DMS79 treated with DMSO at 0.1 percent for 48 hours (cell line): Measurements from ENCODE around the gene SEMA3A.
A peak's percentile ranks its signal among the peaks of the same experiment; 100 is the strongest.
"Not testable (repeated sequence)": the region's sequence is repeated elsewhere in the genome, so short reads cannot be mapped to it uniquely, and the experiment has no call there.

ENCODE experiments used
- DNase-seq: peaks from one replicate; lab custom pipeline; 2025; lab: John Stamatoyannopoulos, UW

Gene SEMA3A

DNA sequence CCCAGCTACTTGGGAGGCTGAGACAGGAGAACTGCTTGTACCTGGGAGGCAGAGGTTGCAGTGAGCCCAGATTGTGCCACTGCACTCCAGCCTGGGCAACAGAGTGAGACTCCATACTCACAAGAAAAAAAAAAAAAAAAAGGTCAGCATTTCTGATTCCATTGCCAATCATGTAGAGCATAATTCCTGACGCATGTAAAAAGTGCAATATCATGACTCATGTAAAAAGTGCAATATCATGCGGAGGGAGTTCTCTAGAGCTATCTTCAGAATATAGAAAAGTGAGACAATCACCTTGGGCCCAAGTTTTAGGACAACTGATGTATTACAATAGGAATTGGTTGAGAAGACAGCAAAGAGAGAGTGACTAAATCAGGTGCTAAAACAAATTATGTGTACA, 85.8 kb downstream of the SEMA3A start:
- DNase-seq: no peak

DNA sequence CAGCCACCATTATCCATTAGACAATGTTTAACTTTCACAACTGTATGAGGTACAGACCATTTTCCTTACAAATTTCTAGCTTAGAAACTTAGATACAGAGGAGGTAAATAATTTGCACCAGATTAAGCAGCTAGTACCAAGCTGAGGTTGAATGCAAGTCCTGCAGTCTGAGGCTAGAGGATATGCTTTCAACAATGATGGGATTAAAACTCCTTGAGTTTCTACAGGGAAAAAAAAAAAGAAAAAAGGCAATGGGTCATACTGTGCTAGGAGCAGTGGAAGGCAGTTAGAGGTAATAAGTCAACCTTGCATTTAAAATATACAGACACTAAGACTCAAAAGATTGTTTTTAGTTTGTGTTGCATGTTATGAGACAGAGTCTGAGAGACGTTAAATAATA, 86.5 kb downstream of the SEMA3A start:
- DNase-seq: no peak

DNA sequence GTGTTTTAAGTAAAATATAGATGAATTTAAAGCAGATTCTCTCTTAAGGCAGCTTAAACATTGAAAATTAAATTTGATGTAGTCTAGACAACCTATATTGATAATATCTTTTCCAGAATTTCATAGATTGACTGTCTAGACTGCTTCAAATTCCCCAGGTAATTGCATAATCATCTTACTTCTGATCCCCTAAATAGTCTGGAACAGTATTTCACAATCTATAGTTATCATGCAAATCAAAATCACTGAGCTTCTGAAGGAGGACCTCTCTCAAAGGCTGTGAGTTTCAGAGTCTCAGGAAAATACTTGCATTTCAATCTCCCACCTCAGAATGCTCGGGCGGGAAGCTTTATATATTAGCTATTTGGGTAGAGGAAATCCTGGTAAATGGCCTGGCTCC, 87.3 kb downstream of the SEMA3A start:
- DNase-seq: no peak

DNA sequence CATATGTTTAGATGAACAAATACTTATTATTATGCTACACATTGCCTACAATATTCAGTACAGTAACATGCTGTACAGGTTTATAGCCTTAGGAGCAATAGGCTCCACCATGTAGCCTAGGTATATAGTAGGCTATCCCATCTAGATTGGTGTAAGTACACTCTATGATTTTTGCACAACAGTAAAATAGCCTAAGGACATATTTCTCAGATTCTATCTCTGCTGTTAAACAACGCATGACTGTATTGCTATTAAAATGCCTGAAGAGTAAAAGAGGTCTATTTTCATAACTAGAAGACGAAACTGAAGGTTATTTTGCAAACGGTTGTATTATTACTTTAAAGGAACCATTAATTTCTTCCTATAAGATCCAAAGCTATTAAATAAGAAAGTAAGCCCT, 88.3 kb downstream of the SEMA3A start:
- DNase-seq: no peak

DNA sequence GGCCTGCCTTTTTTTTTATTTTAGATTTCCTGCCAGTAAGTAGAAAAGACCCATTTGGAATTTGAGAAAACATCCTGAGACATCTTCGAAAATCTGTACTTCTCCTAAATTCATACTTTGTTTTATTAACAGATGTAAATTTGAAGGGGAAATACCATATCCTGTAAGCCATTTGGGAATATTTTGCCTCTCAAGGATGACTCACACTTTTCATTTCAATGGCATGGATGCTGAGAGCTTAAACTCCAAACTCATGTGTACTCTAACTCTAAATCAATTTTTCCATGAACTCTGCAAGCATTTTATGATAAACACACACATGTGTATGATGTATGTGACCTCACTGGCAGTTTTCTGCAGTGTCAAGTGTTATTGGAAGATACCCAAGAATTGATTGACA, 89.0 kb downstream of the SEMA3A start:
- DNase-seq: no peak

DNA sequence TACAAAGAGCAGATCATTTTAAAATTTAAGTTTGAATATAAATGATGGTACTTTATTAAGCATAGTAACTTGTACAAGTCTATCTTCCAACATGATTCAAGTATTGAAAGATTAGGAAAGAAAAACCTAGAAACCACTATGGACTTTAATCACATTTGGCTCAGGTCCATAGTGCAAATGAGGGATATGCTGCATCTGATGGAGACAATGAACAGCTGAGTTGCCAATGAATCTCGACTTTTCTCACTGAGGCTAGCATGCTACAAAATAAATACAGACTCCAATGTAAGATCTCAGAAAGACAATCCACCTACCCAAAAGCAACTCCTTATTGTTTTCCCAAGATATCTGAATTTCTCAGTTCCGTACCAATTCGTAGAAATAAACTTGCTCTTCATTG, 89.8 kb downstream of the SEMA3A start:
- DNase-seq: no peak

DNA sequence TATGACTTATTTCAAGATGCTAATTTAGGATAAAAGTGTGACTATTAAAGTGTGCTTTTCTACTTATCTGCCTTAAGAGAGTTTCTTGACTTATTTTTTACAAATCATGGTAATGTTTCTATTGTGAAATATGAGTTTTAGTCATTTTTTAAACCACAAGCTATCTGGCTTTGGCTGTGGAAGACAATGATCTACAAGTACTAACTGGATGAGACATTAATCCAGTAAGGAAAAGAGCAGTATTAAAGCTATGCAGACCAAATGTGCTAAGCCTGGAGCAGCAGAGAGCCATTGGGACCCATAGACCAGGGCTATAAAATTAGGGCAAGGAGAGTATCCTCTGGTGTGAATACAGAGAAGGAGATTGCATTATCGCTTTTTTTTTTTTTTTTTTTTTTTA, 92.4 kb downstream of the SEMA3A start:
- DNase-seq: no peak

DNA sequence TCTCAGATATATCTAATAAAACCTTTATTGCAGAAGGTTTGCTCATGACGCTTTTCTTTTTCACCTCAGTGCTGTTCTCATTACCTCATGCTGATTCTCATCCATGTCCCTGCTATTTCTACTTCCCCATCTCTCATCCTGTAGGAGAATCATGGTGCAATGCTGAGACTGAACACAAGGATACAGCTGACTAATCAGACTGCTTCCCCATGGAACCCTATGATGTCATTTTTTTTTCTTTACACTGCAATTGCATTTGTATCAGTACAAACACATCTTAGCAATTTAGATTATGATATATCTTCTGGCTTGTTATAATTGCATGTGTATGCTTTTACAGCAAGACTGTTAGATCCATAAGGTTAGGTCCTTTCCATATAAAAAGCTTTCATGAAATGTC, 93.7 kb downstream of the SEMA3A start:
- DNase-seq: no peak

DNA sequence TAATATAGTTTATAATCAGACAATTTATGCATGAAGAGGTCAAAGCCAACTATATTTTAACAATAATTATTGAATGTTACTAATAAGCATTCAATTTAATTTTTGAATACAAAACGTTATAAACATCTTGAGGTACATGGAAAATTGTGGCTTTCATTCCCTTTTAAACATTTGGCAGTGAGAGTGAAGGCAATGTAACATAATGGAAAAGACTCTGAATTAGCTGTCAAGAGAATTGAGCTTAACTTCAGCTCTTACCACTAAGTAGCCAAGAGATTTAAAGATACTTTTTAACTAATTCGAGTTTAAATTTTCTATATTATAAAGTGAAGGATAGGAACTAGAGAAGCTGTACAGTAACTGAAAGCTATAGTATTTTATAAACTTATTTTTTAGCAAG, 98.6 kb downstream of the SEMA3A start:
- DNase-seq: no peak

DNA sequence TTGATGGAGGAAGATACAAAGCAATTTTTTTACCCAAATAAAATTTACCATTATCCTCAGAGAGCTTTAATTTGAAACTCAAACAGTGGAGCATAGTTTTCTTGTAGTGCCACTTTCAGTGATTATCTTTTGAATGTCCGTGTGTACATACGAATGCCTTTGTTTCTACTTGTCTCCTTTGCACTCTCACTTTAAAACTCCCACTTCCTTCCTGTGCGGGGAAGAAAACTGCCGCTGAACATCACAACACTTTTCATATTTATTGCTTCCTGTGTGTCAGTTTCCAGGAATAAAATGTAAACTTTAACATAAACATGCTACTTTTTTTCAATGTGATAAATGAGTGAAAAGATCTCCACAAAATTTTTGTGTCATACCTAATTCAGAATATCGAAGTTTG, 102.4 kb downstream of the SEMA3A start:
- no peak for DNase-seq

DNA sequence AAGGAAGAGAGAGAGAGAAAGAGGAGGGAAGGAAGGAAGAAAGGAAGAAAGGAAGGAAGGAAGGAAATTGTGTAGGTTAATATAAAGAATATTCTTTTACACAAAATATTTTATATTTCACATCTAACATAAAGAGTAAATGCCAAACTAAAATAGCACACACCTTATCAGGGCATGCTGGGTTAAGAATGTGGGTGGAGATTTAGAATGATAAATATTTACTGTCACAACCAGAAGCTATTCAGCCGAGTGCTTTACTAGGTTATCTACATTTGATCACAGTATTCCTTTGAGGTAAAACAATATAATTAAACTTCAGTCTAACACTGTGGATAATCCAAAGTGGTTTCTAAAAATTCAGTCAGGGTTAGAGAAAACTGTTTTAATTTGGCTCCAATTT, 103.3 kb downstream of the SEMA3A start:
- DNase-seq: no peak

DNA sequence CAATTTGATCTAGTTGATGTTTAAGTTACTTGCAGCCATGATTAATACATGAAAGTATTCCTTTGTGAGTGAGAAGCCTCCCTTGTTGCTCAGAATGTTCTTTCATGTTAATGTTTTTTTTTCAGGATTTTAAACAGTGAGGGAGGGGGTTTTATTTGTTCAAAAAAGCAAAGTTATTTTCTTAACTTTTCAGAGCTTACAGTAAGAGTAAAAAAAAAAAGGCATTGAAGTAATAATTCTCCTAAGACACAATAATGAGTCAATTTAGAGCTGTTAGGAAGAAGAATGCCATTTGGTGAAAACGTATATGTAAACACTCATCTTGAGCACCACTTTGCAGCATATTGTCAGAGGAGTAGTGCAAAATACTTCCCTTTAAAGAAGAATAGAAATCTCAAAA, 105.8 kb downstream of the SEMA3A start:
- no peak for DNase-seq

DNA sequence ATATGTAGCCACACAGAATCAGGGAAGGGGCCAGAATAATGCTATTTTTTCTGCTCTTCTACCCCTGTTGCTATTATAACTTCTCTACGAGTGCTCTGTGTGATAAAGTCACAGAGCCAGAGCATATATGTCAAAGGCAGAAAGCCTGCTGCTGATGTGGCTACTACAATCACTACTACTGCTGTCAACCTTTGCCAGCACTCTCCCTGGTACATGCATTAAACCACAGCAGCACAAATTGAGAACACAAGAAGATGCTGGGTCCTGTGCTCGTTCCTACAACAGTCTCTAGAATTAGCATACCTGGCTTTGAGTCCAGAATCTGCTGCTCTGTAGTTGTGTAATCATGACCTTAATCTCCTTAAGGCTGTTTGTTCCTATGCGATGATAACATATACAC, 108.6 kb downstream of the SEMA3A start:
- DNase-seq: no peak

DNA sequence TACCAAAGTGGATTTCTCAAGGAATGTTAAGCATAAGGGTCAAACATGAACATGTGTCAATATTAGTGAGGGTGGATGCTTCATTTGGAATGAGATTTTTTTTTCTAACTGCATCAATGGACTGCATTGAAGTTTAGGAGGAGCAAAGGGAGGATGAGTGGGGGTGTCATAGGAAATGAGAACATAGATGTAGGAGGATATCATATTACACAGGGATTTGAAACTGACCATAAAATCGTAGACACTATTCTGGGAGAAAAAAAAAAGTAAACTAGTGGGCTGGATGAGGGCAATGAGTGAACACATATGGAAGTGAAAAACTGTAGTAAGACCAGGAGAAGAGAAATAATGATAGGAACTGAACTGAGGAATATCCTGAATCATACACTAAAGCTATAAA, 109.4 kb downstream of the SEMA3A start:
- no peak for DNase-seq

DNA sequence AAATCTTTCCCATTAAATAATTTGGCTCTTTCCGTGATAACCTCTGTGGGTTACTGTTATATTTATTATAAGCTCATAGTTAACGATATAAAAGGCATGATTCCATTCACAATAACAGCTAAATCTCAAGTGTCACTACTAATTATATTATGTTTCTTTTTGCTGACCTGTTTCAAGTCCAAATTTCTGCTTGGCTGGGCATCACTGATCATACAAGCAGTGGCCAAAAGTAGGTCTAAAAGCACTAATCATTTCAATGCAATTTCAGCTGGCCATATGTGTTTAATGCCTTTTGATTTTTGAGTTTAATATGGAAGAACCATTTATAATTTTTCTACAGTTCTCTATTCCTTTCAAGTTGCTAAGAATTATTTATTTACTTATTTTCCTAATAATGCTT, 110.7 kb downstream of the SEMA3A start:
- DNase-seq: peak; percentile 36

DNA sequence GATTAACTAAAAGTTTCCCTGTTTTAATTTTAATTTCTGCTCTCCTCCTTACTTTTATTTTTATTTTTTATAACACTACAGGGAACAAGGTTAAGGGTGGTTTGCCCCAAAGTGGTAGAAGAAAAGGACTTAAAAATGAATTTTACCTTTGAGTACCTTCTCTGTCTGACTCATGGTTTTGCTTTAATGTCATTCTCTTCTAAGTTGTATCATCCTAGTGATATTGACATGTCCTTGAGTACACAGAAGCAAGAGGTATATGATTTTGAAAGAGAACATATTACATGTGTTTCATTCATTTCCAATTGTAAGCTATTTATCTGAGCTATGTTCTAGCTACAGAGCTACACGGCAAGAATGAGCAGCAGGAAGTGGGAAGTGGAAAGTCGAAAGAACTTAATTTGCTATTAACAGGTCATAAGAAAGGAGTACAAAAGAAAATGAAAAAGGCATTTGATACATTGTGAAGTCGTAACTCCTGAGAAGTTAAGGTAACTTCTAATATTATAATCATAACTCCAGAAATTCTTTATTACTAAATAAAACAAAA, 112.5 kb downstream of the SEMA3A start:
- no peak for DNase-seq

DNA sequence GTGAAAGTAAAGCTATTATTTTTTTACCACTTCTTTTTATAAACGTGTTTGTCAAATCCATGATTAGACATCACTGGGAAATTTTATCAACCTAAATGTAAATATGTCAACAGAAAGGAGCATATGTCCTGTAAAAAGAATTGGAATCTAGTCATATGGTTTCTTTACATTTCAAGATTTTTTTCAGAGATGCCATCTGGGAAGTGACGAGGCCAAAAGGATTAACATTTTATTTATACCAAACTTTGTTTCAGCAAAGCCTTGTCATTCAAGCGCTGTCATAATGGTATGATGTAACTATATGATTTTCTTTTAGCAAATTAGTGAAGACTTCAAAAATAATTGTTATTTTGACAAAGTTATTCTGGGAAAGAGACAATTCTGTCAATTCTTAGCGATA, 117.3 kb downstream of the SEMA3A start:
- no peak for DNase-seq

DNA sequence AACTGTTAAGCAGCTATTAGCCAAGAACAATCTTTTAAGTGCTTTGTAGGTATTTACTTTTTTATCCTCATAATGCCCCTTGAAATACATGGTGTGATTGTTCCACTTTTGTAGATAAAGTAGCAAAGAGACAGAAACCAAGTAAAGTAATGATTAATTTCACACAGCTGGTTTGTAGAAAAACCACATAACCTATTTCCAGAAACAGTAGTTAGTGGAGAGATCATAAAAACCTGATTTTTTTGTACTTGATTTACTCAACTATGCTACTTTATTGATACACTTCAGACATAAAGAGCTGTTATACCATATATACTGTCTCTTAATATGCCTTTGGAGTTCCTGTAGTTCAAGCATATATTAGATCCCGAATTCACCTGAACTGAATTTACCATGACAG, 118.4 kb downstream of the SEMA3A start:
- no peak for DNase-seq

DNA sequence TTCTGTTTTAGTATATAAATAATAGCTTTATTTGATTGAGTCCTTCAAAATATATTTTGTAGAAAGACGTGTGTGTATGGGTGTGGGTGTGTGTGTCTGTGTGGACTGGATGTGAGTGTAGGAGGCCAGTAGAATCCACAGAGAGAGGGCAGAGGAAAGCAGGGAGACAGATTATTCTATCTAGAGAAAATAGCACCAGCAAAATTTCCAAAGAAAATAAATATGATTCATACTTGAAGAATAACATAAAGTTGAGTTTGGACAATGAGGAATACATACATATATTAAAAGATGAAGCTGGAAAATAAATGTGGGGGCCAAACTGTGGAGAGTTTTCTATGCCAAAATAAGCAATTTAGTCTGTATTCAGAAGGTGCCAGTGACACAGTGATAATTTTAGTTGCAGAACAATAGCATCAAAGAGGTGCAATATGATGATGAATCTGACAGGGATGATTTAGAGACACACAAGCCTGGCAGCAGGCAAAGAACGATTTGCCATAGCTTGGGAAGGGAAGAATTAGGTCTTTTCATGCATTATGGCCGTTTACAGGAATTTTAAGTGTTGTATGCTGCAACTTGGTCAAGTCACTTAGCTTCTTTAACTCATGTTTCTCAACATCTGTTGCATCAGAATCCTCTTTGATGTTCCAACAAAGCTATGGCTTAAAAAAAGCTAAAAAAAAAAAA, 121.3 kb downstream of the SEMA3A start:
- no peak for DNase-seq

DNA sequence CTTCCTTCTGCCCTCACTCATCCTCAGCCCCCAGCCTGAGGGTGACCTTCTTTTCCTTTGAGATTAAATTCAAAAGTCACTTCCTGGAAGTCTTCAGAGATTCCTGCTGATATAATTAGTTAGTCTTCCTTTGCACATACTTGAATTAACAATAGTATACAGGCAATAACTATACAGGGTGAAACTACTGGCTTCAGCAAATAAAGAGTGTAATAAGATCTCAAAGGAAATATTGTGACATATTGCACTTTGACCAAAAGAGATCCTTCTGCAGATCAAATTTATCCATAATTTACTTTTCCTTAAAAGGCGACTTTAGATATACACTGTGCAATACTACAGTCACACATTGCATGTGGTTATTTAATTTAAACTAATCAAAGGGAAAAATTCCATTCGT, 123.8 kb downstream of the SEMA3A start:
- DNase-seq: no peak

DNA sequence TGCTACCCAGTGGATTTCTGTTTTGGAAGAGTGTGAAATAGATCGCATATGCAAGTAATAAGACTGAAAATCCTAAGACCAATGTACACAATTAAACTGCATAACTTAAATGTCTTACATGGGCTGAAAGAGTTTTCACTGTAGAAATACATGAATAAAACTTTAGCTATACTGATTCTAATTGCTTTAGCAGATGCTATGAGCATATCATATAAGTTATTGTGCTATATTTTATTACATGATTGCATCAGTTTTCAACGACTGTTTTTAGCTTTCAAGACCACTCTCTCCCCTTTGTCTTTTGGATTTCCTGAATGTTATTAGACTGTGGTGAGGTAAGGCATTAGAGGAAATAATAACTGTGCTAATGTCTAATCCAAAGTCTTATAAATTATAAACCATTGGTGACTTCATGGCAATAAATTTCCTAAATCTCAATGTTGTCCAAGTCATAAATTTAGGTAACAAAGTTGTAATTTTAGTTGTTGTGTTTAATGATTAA, 124.5 kb downstream of the SEMA3A start:
- no peak for DNase-seq

DNA sequence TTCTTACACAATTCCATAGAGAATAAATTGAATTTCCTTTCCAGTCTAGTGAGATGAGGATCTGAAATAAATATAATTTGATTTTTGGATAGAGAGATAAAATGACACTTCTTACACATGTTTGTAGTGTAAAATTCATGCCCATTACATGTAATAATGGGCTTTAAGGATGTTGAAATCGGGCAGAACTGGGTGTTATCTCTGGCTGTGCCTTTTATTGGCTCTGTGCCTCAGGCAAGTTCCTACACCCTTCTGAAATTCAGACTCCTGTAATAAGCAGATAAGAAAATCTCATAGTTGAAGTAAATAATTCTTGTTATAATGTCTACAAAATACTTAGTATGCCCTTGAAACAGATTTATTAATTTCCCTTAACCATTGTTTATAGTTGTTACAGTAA, 125.6 kb downstream of the SEMA3A start:
- no peak for DNase-seq

DNA sequence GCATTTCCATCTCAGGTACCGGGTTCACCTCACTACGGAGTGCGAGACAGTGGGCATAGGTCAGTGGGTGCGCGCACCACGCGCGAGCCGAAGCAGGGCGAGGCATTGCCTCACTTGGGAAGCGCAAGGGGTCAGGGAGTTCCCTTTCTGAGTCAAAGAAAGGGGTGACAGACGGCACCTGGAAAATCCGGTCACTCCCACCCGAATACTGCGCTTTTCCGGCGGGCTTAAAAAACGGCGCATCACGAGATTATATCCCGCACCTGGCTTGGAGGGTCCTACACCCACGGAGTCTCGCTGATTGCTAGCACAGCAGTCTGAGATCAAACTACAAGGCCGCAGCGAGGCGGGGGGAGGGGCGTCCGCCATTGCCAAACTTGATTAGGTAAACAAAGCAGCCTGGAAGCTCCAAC, 132.1 kb downstream of the SEMA3A start:
- DNase-seq: not testable (repeated sequence)

DNA sequence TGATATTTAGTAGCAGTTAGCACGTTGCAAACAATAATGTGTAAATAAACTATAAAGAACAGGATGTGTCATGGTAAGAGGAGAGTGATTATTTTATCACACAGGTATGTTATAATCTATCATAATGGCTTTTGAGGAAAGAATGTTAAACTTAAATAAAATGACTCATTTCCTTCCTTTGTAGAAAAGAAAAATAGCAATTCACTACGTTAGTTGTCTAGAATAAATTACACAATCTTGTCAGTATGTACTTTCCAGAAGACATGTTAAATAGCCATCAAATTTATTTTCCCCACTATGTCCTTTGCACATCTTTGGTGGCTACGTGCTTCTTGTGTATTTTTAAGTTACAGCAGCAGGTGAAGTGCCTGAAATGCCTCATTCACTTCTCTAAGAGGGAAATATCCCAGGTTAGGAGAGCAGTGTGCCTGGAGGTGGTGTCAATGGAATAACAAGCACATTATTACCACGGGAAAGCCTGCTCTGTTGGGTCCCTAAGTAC, 133.8 kb downstream of the SEMA3A start:
- no peak for DNase-seq
